Activated CD8-positive, alpha-beta T cell treated with anti-CD3 and anti-CD28 coated beads for 36 hours (primary cell): ENCODE measurements around the gene CASP8. TPM values are rescaled to one million over a fixed set of nuclear protein-coding genes. Genes with fewer than 3 reads are reported as not detected.
A peak's percentile ranks its signal among the peaks of the same experiment; 100 is the strongest.

Experiments used
- ATAC-seq: fragments of 200-7000 bp; cut with Tn5 transposase; one replicate; pipeline ENCODE4 v1.10.0; 2021; ENCODE audit warnings: mild to moderate bottlenecking, moderate library complexity
- CTCF ChIA-PET: fragments of 350-600 bp; sonication (Branson Sonifier 250); formaldehyde crosslinking; loops from one replicate; lab custom pipeline; 2021; ENCODE audit warnings: antibody characterized with exemption; lab: Charles Lee
- POLR2A ChIA-PET: fragments of 350-600 bp; sonication (Branson Sonifier 250); formaldehyde crosslinking; loops from one replicate; lab custom pipeline; 2021; ENCODE audit warnings: antibody characterized with exemption; lab: Charles Lee
- DNase-seq: peaks from one replicate; pipeline ENCODE4 v3.0.0-alpha.2; 2020
- H3K27ac Mint-ChIP-seq: one replicate; pipeline ENCODE4 v1.8.0; 2021; ENCODE audit warnings: mild to moderate bottlenecking, mixed read lengths
- H3K27me3 Mint-ChIP-seq: one replicate; pipeline ENCODE4 v1.8.0; 2021; ENCODE audit warnings: mixed read lengths
- H3K36me3 Mint-ChIP-seq: one replicate; pipeline ENCODE4 v1.8.0; 2021; ENCODE audit warnings: low read depth, mixed read lengths
- H3K4me1 Mint-ChIP-seq: one replicate; pipeline ENCODE4 v1.8.0; 2021; ENCODE audit warnings: low read depth, mixed read lengths
- H3K4me3 Mint-ChIP-seq: one replicate; pipeline ENCODE4 v1.8.0; 2021; ENCODE audit warnings: mild to moderate bottlenecking, moderate library complexity, mixed read lengths
- H3K9me3 Mint-ChIP-seq: one replicate; pipeline ENCODE4 v1.8.0; 2021; ENCODE audit warnings: mixed read lengths
- CTCF ChIP-seq: fragments of 200-600 bp; IDR thresholded peaks from one replicate; pipeline ENCODE4 v1.8.0; 2022; ENCODE audit warnings: antibody characterized with exemption, mild to moderate bottlenecking
- intact Hi-C: fragments of 100-400 bp; cut with micrococcal nuclease; formaldehyde crosslinking; loops from one replicate; pipeline ENCODE4 v1.10.0; 2022
- total RNA-seq, 2 experiments: library from RNA; stranded (reverse); gene quantifications; one replicate each; pipeline ENCODE4 v1.2.3, GENCODE V29; 2021

Gene CASP8
- total RNA-seq, 2 experiments from 2014 or later: 35.2 to 38.4 TPM

- Mint-ChIP-seq H3K9me3 (no peaks in the 10 kb centered on the region), H3K36me3 (peaks cover 70% of the 10 kb centered on the region), H3K27ac (no peak overlapping the region), H3K4me3 (no peak overlapping the region), H3K27me3 (no peaks in the 10 kb centered on the region), H3K4me1 (peaks cover 44% of the 10 kb centered on the region)
- no peak for TF ChIP-seq CTCF
- DNase-seq (no peak), ATAC-seq (no peak)
- CTCF ChIA-PET: interaction anchor here (1.8 to 3.0 kb wide), 2 partner anchors 13 to 44 kb away, joined by 8 to 11 read pairs; no protein-coding TSS in a partner anchor
- POLR2A ChIA-PET: interaction anchor here (0.7 to 1.5 kb wide), 2 partner anchors 8 to 42 kb away, joined by 3 to 4 read pairs; no protein-coding TSS in a partner anchor
- intact Hi-C loops: no loop called here
Measured at GRCh38 chr2:201275990-201276389, 15.7 kb downstream of the CASP8 start.

GRCh38 chr2:201276511-201276910 is 16.2 kb downstream of the CASP8 start:
- ChIA-PET CTCF (interaction anchor here (1.0 to 3.0 kb wide), 4 partner anchors 10 to 87 kb away, joined by 3 to 11 read pairs (median 6); no protein-coding TSS in a partner anchor), POLR2A (interaction anchor here (0.7 to 1.5 kb wide), 6 partner anchors 8 to 366 kb away, joined by 3 to 6 read pairs (median 3); no protein-coding TSS in a partner anchor)
- DNase-seq: no peak
- Mint-ChIP-seq H3K4me3 (no peak overlapping the region), H3K9me3 (no peaks in the 10 kb centered on the region), H3K27me3 (no peaks in the 10 kb centered on the region), H3K27ac (peak overlapping the region; percentile 11), H3K4me1 (peaks cover 42% of the 10 kb centered on the region), H3K36me3 (peaks cover 68% of the 10 kb centered on the region)
- ATAC-seq: no peak
- intact Hi-C loops: no loop called here
- TF ChIP-seq CTCF: no peak

- Mint-ChIP-seq H3K36me3 (peaks cover 49% of the 10 kb centered on the region), H3K27me3 (no peaks in the 10 kb centered on the region), H3K4me3 (no peak overlapping the region), H3K4me1 (peaks cover 23% of the 10 kb centered on the region), H3K9me3 (no peaks in the 10 kb centered on the region), H3K27ac (peak overlapping the region; percentile 22)
- intact Hi-C loops: no loop called here
- ChIA-PET POLR2A (interaction anchor here (1.4 kb wide), 2 partner anchors 10 to 18 kb away, joined by 3 to 5 read pairs; partner anchors contain the start of gene CASP8), CTCF (interaction anchor here (1.0 to 2.2 kb wide), 2 partner anchors 42 to 104 kb away, joined by 3 to 7 read pairs; no protein-coding TSS in a partner anchor)
- ATAC-seq (no peak), DNase-seq (no peak)
- TF ChIP-seq CTCF: no peak
Measured at GRCh38 chr2:201279079-201279478, 18.7 kb downstream of the CASP8 start.

GRCh38 chr2:201280191-201281040 is 20.1 kb downstream of the CASP8 start:
- POLR2A ChIA-PET: interaction anchor here (1.0 to 1.4 kb wide), 2 partner anchors 11 to 20 kb away, joined by 3 read pairs; partner anchors contain the start of gene CASP8
- CTCF ChIA-PET: interaction anchor here (0.7 to 2.2 kb wide), 2 partner anchors 9 to 43 kb away, joined by 3 to 7 read pairs; no protein-coding TSS in a partner anchor

More at GRCh38 chr2:201280191-201281040, 20.1 kb downstream of the CASP8 start:
- Mint-ChIP-seq H3K4me3 (no peak overlapping the region), H3K4me1 (peaks cover 30% of the 10 kb centered on the region), H3K9me3 (no peaks in the 10 kb centered on the region), H3K27ac (peak overlapping the region; percentile 70), H3K27me3 (no peaks in the 10 kb centered on the region), H3K36me3 (peaks cover 49% of the 10 kb centered on the region)
- DNase-seq (no peak), ATAC-seq (no peak)
- no peak for TF ChIP-seq CTCF
- intact Hi-C loops: no loop called here
